Measurements from ENCODE around the gene CD163L1.

DNA sequence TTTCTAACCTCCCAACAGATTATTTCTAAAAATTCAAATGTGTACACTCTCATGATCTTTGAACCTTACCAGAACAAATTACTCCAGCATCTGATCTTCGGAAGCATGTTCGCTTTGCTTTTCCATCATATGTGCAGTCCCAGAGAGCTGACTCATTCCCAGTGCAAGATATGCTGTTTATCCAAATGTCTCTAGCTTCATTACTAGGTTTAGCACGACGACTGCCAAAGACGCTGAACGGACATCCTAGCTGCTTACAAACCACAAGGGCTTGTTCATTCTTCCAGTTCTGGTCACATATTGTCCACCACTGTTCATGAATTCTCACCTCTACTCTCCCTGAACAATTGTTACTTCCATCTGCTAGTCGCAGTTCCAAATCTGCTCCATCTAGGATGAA lies 40.5 kb downstream of the CD163L1 start:
- TF ChIP-seq, protein P1, sequence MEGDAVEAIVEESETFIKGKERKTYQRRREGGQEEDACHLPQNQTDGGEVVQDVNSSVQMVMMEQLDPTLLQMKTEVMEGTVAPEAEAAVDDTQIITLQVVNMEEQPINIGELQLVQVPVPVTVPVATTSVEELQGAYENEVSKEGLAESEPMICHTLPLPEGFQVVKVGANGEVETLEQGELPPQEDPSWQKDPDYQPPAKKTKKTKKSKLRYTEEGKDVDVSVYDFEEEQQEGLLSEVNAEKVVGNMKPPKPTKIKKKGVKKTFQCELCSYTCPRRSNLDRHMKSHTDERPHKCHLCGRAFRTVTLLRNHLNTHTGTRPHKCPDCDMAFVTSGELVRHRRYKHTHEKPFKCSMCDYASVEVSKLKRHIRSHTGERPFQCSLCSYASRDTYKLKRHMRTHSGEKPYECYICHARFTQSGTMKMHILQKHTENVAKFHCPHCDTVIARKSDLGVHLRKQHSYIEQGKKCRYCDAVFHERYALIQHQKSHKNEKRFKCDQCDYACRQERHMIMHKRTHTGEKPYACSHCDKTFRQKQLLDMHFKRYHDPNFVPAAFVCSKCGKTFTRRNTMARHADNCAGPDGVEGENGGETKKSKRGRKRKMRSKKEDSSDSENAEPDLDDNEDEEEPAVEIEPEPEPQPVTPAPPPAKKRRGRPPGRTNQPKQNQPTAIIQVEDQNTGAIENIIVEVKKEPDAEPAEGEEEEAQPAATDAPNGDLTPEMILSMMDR (IDR thresholded peaks at IDR 0.05), result no peak
- no peak for TF ChIP-seq POLR2A (IDR thresholded peaks at IDR 0.05)
- TF ChIP-seq EP300 (IDR thresholded peaks at IDR 0.05), result no peak
